Mucosa of descending colon (tissue), 3 donors: ENCODE measurements around the gene MPZL2. TPM values are rescaled to one million over a fixed set of nuclear protein-coding genes. Genes with fewer than 3 reads are reported as not detected.

Experiments used
- ATAC-seq: fragments of 200-7000 bp; cut with Tn5 transposase; one replicate; pipeline ENCODE4 v1.9.1; 2020; ENCODE audit warnings: mild to moderate bottlenecking, moderate library complexity
- DNase-seq, 3 donors: peaks; one replicate each; pipeline ENCODE4 v3.0.0-alpha.2; 2020
- H3K36me3 ChIP-seq: fragments of 200-600 bp; one replicate; pipeline ENCODE4 v1.8.0; 2021; ENCODE audit warnings: low read depth, mild to moderate bottlenecking
- H3K4me1 ChIP-seq: fragments of 200-600 bp; one replicate; pipeline ENCODE4 v1.8.0; 2021; ENCODE audit warnings: low read depth, mild to moderate bottlenecking
- H3K4me3 ChIP-seq: fragments of 200-600 bp; one replicate; pipeline ENCODE4 v1.8.0; 2021; ENCODE audit warnings: mild to moderate bottlenecking
- H3K9me3 ChIP-seq: fragments of 200-600 bp; one replicate; pipeline ENCODE4 v1.8.0; 2021; ENCODE audit warnings: mild to moderate bottlenecking
- intact Hi-C, 2 donors: fragments of 100-400 bp; cut with DNase I in 1 of 2; cut with micrococcal nuclease in 1 of 2; formaldehyde crosslinking; loops; one replicate each; pipeline versions ENCODE4 v1.11.0 to v1.11.1; 2022; cut with DNase I, micrococcal nuclease
- total RNA-seq, 3 donors: library from RNA; stranded (reverse); fragmentation: NEBNext Ultra II Directional in 2 of 3; extraction: Animal tissue kit (Norgen Biotek cat#: 25700) in 2 of 3; gene quantifications; one replicate each; pipeline versions ENCODE4 v1.2.1 to v1.2.4, GENCODE V29; 2021 to 2023
- TF ChIP-seq, protein P1 (sequence below): fragments of 200-600 bp; IDR thresholded peaks from one replicate; pipeline ENCODE4 v1.8.0; 2022; ENCODE audit warnings: antibody characterized with exemption, mild to moderate bottlenecking
- donor health status: DM: no; HTN: no; CAD: no; lungs with moderate emphysema.
- donor health status: DM: no; HTN: no; CAD: no.
- donor health status: DM: no; HTN: yes; CAD: no.

The MPZL2 gene
- total RNA-seq, 3 donors from 2014 or later, result 34.4 to 83.1 (median 72.4) TPM

DNA sequence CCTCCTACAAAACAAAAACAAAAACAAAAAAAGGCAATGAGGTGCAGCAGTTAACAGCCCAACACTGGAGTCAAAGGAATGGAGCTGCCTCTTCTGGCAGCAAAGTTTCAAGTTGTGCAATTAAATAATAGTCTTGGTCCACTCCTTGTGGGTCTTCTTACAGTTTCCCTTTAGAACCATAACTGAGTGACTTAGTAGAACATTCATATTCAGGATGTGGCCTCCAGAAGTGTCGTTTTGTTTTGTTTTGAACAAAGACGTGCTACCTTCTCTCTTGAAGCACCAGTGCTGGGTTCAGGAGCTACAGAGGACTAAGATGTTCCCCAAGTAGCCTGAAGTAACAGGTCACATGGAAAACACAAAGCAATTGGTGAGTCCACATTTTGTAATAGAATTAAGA is 37.3 kb downstream of the MPZL2 start:
- Histone ChIP-seq H3K4me1 (no peaks in the 10 kb centered on the region), H3K9me3 (no peaks in the 10 kb centered on the region), H3K36me3 (no peaks in the 10 kb centered on the region), H3K4me3 (no peak overlapping the region)
- intact Hi-C loops, result no loop called here
- DNase-seq (no peak), ATAC-seq (peak; percentile 50)
- TF ChIP-seq, protein P1, sequence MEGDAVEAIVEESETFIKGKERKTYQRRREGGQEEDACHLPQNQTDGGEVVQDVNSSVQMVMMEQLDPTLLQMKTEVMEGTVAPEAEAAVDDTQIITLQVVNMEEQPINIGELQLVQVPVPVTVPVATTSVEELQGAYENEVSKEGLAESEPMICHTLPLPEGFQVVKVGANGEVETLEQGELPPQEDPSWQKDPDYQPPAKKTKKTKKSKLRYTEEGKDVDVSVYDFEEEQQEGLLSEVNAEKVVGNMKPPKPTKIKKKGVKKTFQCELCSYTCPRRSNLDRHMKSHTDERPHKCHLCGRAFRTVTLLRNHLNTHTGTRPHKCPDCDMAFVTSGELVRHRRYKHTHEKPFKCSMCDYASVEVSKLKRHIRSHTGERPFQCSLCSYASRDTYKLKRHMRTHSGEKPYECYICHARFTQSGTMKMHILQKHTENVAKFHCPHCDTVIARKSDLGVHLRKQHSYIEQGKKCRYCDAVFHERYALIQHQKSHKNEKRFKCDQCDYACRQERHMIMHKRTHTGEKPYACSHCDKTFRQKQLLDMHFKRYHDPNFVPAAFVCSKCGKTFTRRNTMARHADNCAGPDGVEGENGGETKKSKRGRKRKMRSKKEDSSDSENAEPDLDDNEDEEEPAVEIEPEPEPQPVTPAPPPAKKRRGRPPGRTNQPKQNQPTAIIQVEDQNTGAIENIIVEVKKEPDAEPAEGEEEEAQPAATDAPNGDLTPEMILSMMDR, result no peak

DNA sequence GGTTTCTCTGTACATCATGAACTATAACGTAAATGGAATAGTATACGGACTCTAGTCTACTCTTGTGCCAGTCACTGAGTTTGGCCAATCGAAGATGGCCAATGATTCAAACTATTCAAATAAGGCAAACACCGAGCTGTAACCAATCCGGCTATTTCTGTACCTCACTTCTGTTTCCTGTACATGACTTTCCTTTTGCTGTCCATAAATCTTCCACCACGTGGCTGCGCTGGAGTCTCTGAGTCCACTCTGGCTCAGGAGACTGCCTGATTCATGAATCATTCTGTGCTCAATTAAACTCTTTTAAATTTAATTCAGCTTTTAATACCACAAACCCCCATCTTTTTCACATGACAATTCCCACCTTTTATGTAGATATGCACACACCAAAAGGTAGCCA is 37.8 kb downstream of the MPZL2 start:
- Histone ChIP-seq H3K4me3 (no peak overlapping the region), H3K9me3 (no peaks in the 10 kb centered on the region), H3K4me1 (no peaks in the 10 kb centered on the region), H3K36me3 (no peaks in the 10 kb centered on the region)
- DNase-seq (no peak), ATAC-seq (no peak)
- TF ChIP-seq, protein P1, result no peak
- intact Hi-C loops, result no loop called here

GRCh38 chr11:118224511-118225188 is 39.4 kb downstream of the MPZL2 start, which contains the start of gene JAML:
Gene JAML, minus strand, starts transcription at chr11:118225011. Its CDS starts 10,145 bp downstream, at chr11:118214866.
- no peaks in the 10 kb centered on the region for H3K9me3 ChIP-seq
- TF ChIP-seq, protein P1, result no peak
- no peaks in the 10 kb centered on the region for H3K4me1 ChIP-seq
- ATAC-seq, result peak; percentile 70
- no peak within 1 kb of the TSS for H3K4me3 ChIP-seq
- intact Hi-C loops, result no loop called here
- no peaks in the 10 kb centered on the region for H3K36me3 ChIP-seq
- DNase-seq, result peak in 1 of 3 donors; percentile 60

DNA sequence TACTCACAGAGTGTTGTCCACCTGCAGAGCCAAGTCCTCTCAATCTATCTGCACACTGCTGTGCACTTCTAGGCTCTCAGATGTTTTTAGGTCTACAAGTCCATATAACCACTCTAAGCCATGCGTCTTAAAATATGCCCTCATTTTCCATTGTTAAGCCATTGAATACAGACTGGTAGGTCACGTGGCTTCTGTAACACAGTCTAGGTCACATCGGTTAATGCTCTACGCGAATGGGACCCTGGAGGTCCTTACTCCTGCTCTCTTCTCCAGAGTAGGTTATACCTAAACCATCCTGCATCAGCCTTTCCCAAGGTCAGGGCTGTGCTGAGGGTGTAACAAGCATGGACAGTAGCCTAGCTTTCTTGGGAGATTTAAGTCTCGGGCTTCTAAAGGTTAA is 40.1 kb downstream of the MPZL2 start:
- DNase-seq (no peak), ATAC-seq (peak; percentile 26)
- Histone ChIP-seq H3K36me3 (no peaks in the 10 kb centered on the region), H3K9me3 (no peaks in the 10 kb centered on the region), H3K4me3 (no peak overlapping the region), H3K4me1 (no peaks in the 10 kb centered on the region)
- TF ChIP-seq, protein P1, result no peak
- intact Hi-C loops, result no loop called here

- DNase-seq (no peak), ATAC-seq (no peak)
- Histone ChIP-seq H3K4me3 (no peak overlapping the region), H3K4me1 (no peaks in the 10 kb centered on the region), H3K36me3 (no peaks in the 10 kb centered on the region), H3K9me3 (no peaks in the 10 kb centered on the region)
- intact Hi-C loops, result no loop called here
- TF ChIP-seq, protein P1, result no peak
These were observed 40.5 kb downstream of the MPZL2 start for GRCh38 chr11:118223570-118223969.
